ENCODE results near the gene EXT2.
A peak's percentile ranks its signal among the peaks of the same experiment; 100 is the strongest.

The EXT2 gene

DNA sequence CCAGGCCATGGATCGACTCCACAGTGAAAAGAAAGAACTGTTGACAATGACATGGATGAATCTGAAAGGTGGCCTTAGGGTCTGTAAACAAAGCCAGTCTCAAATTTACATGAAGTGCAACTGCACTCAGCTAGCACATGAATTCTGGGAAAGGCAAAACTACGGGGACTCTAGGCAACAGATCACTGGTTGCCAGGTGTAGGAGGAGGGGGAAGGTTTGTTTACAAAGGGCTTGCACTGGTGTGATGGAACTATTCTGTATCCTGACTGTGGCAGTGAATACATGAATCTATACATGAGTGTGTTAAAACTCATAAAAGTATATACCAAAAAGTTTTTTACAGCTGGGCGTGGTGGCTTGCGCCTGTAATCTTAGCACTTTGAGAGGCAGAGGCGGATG lies 187.1 kb downstream of the EXT2 start:
- DNase-seq (ENCODE audit: insufficient read length, low spot score) (no peak), FAIRE-seq (no peak)

DNA sequence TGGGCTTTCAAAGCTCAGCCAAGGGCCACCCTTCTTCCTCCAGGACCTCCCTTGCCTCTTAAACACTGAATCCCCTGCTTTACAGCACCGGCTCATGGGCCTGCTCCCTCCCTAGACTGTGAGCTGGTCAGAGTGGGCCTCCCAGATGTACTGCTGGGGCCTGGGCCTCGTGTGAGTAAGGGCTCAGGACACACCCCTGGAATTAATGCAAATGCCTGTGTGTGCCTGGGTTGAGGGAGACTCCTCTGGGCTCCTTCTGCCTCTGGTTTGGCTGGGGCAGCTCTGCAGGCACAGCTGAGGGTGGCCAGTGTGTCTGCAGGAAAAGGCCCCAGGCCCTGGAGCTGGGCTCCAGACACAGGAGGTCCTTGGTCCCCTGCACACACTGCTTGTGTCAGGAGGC lies 190.3 kb downstream of the EXT2 start:
- FAIRE-seq, result no peak
- no peak for DNase-seq (ENCODE audit: insufficient read length, low spot score)

DNA sequence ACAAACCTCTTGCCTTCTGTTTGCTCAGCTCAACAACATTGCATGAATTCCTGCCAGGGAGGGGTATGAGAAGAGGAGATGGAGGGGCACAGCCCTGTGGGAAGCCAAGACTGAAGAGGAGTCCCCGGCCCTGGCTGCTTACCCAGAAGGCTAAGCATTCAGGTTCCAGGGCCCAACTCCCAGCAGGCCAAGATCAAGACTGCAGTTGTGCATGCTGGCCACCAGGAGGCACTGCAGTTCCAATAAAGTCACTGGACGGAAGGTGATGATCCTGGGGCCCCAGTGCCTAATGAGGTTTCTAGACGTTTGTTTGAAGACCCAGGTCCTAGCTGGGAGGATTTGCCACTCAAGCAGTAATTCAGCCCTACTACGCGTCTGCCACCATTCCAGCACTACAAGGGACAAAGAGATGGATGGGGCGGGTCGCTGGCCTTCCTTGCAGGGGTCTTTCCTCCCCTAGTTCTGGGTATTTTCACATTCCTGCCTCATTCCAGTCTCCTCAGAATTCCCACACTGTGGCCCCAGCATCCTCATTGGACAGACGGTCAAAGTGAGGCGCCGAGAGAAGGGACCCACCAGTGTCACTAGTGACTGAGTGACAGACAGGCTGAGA lies 190.9 kb downstream of the EXT2 start:
- FAIRE-seq (peak; percentile 63), DNase-seq (ENCODE audit: insufficient read length, low spot score) (peak; percentile 76)

DNA sequence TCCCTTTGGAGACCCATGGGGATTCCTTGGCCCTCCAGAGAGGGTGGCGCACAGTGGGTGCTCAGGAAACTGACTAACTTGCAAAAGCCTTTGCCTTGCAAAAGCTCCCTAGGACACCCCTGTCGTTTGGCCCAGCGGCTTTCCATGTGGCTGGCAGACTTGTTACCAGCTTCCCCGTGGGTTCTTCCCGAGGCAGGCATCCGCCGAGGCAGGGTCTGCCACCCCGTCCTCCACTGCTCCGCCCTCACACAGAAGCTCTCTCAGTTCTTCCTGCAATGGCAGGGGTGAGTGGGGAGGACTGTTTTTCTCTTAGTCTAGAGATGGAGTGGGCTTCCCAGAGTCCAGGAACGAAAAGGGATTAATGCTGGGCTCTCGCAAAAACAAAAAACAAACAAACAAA lies 191.4 kb downstream of the EXT2 start:
- FAIRE-seq, result no peak
- no peak for DNase-seq (ENCODE audit: insufficient read length, low spot score)

DNA sequence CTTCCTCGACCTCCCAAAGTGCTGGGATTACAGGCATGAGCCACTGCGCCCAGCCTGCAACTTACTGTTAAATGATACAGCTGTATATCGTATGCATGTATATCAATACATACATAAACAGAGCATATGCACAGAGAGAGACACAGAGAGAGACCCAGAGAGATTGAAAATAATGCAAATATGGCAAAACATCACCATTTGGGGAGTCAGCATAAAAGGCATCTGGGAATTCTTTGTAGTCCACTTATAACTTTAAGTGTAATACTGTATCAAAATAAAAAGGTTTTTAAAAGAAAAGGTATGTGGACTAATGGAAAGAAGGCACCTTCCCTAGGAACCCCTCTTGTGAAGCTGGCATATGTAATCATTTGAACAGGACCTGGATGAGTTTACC lies 192.7 kb downstream of the EXT2 start:
- FAIRE-seq, result no peak

DNA sequence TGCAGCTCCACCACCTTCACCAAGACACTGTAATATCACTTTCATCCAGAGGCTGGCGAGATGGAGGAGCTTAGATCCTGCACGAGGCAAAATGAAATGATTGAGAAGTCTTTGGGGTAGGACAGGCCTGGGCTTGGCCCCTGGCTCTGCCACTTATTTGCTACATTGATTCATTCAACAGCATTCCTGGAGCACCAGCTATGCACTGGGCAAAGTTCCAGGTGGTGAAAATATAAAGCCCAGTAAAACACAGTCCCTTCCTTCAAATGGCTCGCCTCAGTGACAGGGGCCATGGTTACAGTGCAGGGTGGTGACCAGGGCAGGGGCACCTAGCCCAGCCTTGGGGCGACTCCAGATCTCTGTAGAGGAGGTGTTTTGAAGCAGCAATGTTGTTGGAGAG lies 194.7 kb downstream of the EXT2 start:
- FAIRE-seq (no peak), DNase-seq (ENCODE audit: insufficient read length, low spot score) (no peak)

More for the DNA sequence above, 192.7 kb downstream of the EXT2 start:
- DNase-seq (ENCODE audit: insufficient read length, low spot score), result no peak
